Activated CD8-positive, alpha-beta memory T cell treated with anti-CD3 and anti-CD28 coated beads for 1 hour (primary cell): Measurements from ENCODE around the gene CHD9NB.
A peak's percentile ranks its signal among the peaks of the same experiment; 100 is the strongest.

Experiments used
- DNase-seq, 2 donors: peaks; one replicate each; pipeline ENCODE4 v3.0.0-alpha.2; 2020; ENCODE audit warnings: low read depth in 1 of 2; ENCODE audit errors: extremely low read depth in 1 of 2

The CHD9NB gene

DNA sequence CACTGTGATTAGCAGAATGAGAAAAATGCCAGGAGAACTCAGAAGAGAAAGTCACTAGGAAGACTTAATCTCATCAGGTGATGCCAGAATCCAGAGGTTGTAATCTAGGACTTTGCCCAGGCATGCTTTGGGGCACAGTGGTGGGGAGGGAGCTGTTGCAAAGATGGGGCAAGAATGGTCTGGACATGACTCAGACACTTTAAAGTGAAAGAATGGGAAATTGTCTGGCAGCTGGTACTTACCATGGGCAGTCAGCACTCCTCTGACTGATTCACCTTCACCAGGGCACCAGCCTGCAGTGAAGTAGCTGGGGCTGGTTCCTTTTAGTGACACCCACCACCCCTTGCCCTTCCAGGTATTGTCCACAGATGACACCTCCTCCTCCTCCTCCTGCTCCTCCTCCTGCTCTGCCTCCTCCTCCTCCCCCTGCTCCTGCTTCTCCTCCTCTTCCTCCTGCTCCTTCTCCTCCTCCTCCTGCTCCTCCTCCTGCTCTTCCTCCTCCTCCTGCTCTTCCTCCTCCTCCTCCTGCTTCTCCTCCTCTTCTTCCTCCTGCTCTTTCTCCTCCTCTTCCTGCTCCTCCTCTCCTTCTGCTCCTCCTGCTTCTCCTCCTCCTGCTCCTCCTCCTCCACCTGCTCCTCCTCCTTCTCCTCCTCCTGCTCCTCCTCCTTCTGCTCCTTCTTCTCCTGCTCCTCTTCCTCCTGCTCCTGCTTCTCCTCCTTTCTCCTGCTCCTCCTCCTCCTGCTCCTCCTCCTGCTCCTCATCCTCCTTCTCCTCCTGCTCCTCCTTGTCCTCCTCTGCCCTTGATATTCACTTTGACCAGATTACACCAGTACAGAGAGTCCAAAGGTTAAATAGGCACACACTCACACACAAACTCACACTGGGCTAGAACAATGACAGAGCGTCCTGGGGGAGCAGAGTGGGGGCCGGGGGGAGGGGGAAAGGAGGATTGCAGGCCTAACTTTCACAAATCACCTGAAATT, at the start of gene CHD9NB:
Gene CHD9NB (minus strand): TSS at position 379 of the 983 bp plus-strand sequence. CDS start 8,739 bp downstream, outside the sequence.
- no peak for DNase-seq

DNA sequence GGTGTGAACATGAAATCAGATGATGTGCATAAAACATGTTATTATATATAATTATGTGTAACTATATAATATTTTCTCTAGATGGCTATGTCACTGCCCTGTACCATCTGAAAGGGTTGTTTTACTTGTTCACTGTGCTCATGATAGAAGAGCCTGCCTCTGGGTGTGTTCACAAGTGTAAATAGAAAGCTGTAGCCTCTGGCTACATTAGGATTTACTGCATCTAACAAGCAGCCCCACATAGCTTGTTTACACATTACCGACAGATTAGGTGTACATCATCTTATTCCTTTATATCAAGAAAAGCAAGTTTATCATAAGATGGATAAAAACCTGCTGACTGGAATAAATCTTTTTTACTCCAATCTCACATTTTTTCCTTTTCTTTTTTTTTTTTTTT, 48.2 kb upstream of the CHD9NB start:
- DNase-seq, result no peak

- DNase-seq, result no peak
Measured at GRCh38 chr16:53100131-53100748, 47.5 kb upstream of the CHD9NB start.

- peak; percentile 8 to 21 for DNase-seq
Measured at GRCh38 chr16:53099318-53100130, 46.8 kb upstream of the CHD9NB start.

DNA sequence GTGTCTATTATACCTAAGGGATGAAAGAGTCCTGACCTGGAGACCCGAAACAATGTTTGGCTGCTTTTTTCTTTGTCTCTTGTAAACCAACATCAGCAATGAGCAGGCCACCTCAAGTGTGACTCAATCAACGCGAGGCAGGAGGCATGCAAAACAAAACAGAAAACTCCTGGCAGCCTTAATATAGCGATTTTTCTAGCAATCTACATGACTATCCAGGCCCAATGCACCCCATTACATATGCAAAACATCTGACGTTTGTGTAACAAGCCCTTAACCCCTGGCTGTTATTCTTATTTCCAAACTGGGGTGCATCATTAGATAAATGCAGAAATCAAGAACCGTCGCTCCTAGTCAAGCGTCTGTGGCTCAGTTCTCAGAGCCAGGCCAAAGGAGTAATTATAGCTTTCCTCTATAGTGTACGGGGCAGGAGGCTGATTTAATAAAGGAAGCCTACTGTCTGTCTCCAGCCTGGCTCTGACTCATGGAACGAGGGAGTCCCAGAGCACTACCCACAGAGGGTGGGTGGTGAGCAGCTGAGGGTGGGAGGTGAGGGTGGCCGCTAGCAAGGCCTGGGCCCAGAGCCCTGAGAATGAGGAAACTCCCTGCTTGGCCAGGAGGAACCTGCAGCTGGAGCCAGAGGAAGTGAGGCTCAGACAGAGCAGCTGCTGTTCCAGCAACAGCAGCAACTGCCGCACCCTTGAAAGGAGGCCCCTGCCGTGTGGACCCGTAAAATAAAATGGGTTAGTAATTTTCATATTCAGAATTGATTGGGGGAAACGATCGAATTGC, 46.0 kb upstream of the CHD9NB start:
- DNase-seq, result peak in 1 of 2 donors; percentile 5

GRCh38 chr16:53097190-53097589, 44.5 kb upstream of the CHD9NB start:
- DNase-seq, result no peak

DNA sequence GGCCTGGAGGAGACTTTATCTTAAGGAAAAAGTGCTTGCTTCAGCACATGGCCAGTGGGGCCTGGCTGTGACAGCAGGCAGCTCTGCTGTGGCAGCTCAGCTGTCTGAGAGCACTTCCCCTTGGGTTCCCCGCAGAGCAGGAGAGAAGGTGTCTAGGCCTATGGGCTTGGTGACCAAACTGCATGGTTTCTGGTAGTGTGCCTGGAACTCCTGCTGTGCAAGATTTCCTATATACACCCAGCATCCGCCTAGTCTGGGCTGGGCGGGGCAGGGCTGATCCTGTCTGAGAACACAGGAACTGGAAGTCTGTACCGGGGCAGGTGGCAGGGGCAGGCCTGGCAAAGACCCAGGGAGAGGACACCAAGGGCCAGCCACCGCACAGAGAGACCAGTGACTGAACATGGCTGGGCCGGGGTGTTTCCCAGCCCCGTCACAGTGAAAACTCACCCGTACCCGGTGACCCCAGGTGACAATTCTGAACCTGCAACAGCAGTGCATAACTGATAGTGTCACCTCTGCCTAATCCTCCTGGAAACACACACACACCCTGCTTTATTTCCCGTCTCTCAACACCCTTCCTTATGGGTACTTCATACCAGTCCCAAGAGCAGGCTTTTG, 41.4 kb upstream of the CHD9NB start:
- peak in 1 of 2 donors; percentile 1 for DNase-seq

DNA sequence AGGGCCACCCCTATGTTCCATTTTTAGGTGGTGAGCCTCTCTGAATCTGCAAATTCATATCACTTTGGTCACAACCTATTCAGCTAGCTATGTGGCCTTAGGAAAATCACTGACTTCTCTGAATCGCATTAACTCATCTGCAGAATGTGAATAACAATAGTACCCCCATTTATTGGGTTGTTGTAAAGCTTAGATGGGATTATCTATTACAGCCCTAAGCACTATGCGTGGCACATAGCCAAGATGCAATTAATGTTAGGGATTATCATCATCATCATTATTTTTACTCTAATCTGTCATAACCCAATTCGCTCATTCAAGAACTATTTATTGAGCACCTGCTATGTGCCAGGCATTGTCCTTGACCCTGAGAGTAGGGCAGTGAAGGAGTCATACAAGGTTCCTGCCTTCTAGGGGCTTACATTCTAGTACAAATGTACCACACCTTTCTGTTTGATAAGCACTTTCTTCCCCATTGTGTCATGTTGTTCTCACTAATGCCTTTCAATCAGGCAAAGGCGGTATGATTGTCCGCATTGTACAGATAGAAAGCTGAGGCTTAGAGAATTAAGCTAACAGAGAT, 40.6 kb upstream of the CHD9NB start:
- DNase-seq, result no peak

GRCh38 chr16:53092284-53092683, 39.6 kb upstream of the CHD9NB start:
- DNase-seq, result no peak

GRCh38 chr16:53091466-53092211, 38.9 kb upstream of the CHD9NB start:
- DNase-seq, result no peak

- DNase-seq, result no peak
Measured at GRCh38 chr16:53090591-53091411, 38.1 kb upstream of the CHD9NB start.

DNA sequence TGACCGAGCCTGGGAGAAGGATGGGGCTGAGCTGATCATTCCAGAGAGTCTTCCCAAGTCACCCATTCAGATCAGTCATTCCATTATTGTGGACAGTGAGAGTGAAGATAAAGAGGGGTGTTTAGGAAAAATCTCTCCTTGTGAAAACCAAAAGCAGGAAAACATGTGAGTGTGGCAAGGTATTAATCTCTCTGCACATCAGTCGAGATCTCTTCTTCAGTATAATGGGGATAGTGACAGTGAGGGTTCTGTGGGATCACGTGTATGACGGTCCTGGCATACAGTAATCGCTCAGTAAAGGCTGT, 37.5 kb upstream of the CHD9NB start:
- DNase-seq, result no peak

- no peak for DNase-seq
Measured at GRCh38 chr16:53089434-53090285, 37.0 kb upstream of the CHD9NB start.

- DNase-seq, result no peak
Measured at GRCh38 chr16:53087101-53087500, 34.4 kb upstream of the CHD9NB start.

DNA sequence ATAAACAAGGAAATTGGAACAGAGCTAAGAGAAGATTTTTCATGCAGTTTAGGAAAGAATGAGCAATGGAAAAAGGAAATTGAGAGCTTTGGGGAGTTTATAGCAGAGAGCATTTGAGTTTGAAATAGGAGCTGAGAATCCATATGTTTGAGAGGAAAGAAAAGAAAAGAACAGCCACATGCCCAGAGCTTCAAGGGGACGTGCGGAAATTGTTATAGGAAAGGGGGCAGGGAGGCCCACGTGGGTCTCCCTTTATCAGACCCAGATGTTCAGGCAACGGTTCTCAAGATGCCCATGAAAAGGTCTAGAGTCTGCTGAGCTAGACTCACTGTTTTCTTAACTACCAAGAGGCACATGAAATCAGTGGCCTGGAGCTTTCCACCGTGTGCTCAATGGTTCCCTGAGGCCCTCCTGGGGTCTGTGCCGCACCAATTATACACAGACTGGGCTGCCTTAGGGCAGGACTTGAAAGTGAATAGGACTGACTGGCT, 33.3 kb upstream of the CHD9NB start:
- DNase-seq, result no peak

GRCh38 chr16:53085369-53085843, 32.7 kb upstream of the CHD9NB start:
- no peak for DNase-seq

GRCh38 chr16:53084746-53085334, 32.1 kb upstream of the CHD9NB start:
- no peak for DNase-seq
